ENCODE measurements around the gene LAYN. TPM values are rescaled to one million over a fixed set of nuclear protein-coding genes. Genes with fewer than 3 reads are reported as not detected.

The LAYN gene
- polyA plus RNA-seq, 1 of the 3 experiments (the other 2 are of a cell fraction) = 366 TPM

DNA sequence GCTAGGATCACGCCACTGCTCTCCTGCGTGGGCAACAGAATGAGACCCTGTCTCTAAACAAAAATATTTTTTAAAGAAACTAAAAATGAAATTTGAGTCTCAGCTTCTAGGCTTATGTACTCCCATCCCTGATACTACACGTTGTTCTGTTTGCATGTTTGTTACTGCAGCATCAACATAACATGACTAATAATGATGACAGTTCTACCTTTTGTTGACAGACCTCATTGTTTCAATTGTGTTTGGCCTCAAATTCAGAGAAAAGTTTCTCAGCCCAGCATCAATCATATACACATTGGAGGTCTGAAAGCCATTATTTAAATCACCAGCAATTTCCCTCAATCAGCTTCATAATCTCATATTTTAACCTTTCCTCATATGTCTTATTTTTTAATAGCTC lies 20.8 kb downstream of the LAYN start:
- Histone ChIP-seq H3K27me3 (ENCODE audit: insufficient read depth) (no peaks in the 10 kb centered on the region), H3K4me3 (ENCODE audit: low read depth in 2 of 2, low read length in 1 of 2) (no peak overlapping the region), H4K20me1 (ENCODE audit: insufficient read depth) (no peaks in the 10 kb centered on the region), H3K4me2 (0 out of 2 replicates have a peak overlapping the region, but pooled peaks have one; percentile 20), H2AFZ (ENCODE audit: low read depth) (no peak overlapping the region), H3K9ac (peak overlapping the region; percentile 41; the same call in 1 of the 2 replicates), H3K79me2 (ENCODE audit: insufficient read depth) (peaks cover 14% of the 10 kb centered on the region; the same call in 1 of the 2 replicates), H3K9me3 (no peaks in the 10 kb centered on the region), H3K9me2 (no peaks in the 10 kb centered on the region), H3F3A (replicated peaks; ENCODE audit: insufficient read depth) (peaks cover 88% of the 10 kb centered on the region), H3K27ac (ENCODE audit: low read depth in 2 of 2, low read length in 1 of 2) (peak overlapping the region; percentile 76 to 97; a peak in 3 of 4 replicates), H3K4me1 (ENCODE audit: control insufficient read depth in 1 of 2, insufficient read depth in 2 of 2, low read depth in 1 of 2, low read length in 1 of 2) (peaks cover 16 to 43% of the 10 kb centered on the region in 2 experiments), H3K36me3 (replicated peaks in 1 of 2; ENCODE audit: control insufficient read depth in 1 of 2, insufficient read depth in 2 of 2, low read length in 1 of 2) (peaks cover 26 to 55% of the 10 kb centered on the region in 2 experiments)
- DNase-seq = no peak
- TF ChIP-seq, protein P1, sequence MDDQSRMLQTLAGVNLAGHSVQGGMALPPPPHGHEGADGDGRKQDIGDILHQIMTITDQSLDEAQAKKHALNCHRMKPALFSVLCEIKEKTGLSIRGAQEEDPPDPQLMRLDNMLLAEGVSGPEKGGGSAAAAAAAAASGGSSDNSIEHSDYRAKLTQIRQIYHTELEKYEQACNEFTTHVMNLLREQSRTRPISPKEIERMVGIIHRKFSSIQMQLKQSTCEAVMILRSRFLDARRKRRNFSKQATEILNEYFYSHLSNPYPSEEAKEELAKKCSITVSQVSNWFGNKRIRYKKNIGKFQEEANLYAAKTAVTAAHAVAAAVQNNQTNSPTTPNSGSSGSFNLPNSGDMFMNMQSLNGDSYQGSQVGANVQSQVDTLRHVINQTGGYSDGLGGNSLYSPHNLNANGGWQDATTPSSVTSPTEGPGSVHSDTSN (IDR thresholded peaks at IDR 0.05) = peak; percentile 7; the same call in 1 of the 2 replicates
- TF ChIP-seq MXI1 (IDR thresholded peaks at IDR 0.05; ENCODE audit: low read depth, low read length) = no peak
- TF ChIP-seq EP300 (IDR thresholded peaks at IDR 0.05; ENCODE audit: borderline replicate concordance in 1 of 2, low read depth in 1 of 2, low read length in 1 of 2) = no peak
- TF ChIP-seq, protein P2, sequence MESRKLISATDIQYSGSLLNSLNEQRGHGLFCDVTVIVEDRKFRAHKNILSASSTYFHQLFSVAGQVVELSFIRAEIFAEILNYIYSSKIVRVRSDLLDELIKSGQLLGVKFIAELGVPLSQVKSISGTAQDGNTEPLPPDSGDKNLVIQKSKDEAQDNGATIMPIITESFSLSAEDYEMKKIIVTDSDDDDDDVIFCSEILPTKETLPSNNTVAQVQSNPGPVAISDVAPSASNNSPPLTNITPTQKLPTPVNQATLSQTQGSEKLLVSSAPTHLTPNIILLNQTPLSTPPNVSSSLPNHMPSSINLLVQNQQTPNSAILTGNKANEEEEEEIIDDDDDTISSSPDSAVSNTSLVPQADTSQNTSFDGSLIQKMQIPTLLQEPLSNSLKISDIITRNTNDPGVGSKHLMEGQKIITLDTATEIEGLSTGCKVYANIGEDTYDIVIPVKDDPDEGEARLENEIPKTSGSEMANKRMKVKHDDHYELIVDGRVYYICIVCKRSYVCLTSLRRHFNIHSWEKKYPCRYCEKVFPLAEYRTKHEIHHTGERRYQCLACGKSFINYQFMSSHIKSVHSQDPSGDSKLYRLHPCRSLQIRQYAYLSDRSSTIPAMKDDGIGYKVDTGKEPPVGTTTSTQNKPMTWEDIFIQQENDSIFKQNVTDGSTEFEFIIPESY (IDR thresholded peaks at IDR 0.05; ENCODE audit: borderline replicate concordance, low read depth) = no peak
- TF ChIP-seq GATA2 (CRISPR knock-in tag; IDR thresholded peaks at IDR 0.05) = no peak
- TF ChIP-seq MEF2A (IDR thresholded peaks at IDR 0.05; ENCODE audit: borderline replicate concordance, low read depth) = no peak
- 85% methylated on average over 3 of the region's 3 CpGs for WGBS (ENCODE audit: low lambda C conversion rate)
- POLR2A ChIA-PET = interaction anchor here (0.6 kb wide), 1 partner anchor 12 kb away, joined by 3 read pairs; no protein-coding TSS in a partner anchor
- CTCF ChIA-PET = interaction anchor here (1.0 to 3.3 kb wide), 8 partner anchors 9 to 281 kb away, joined by 3 to 8 read pairs (median 4); no protein-coding TSS in a partner anchor

DNA sequence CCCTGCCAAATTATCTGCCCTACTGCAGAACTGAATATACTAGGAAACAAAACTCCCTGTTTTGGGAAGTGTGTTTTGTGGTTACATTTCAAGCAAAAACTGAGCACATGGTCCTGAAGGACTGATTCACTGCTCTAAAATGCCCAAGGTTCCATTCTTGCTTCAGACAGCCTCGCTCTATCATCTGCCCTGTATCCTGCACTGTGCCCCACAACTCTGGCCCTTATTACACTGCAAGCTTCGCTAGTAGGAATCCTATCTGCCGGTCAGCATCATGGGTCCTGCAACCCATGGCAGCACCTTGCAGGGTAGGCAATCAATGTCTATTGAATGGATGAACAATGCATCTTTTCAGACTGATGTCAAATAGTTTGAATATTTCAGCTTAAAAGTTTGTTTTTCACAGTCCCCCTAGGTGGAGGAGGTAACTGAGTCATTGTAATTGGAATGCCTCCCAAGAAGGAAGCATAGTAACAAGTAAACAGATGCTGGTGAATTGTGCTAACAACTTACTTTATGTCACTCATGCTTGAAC lies 21.3 kb downstream of the LAYN start:
- H4K20me1 ChIP-seq (ENCODE audit: insufficient read depth) = no peaks in the 10 kb centered on the region
- H3K4me1 ChIP-seq (ENCODE audit: control insufficient read depth in 1 of 2, insufficient read depth in 2 of 2, low read depth in 1 of 2, low read length in 1 of 2) = peaks cover 16 to 38% of the 10 kb centered on the region in 2 experiments
- 0 out of 2 replicates have a peak overlapping the region, but pooled peaks have one; percentile 20 for H3K4me2 ChIP-seq
- WGBS (ENCODE audit: low lambda C conversion rate) = 32% methylated on average over 3 of the region's 3 CpGs
- no peaks in the 10 kb centered on the region for H3K27me3 ChIP-seq (ENCODE audit: insufficient read depth)
- H3K36me3 ChIP-seq (replicated peaks in 1 of 2; ENCODE audit: control insufficient read depth in 1 of 2, insufficient read depth in 2 of 2, low read length in 1 of 2) = peaks cover 23 to 51% of the 10 kb centered on the region in 2 experiments
- peaks cover 14% of the 10 kb centered on the region; the same call in 1 of the 2 replicates for H3K79me2 ChIP-seq (ENCODE audit: insufficient read depth)
- CTCF ChIA-PET = interaction anchor here (1.0 to 3.3 kb wide), 7 partner anchors 10 to 279 kb away, joined by 3 to 9 read pairs (median 7); no protein-coding TSS in a partner anchor
- H3K9ac ChIP-seq = peak overlapping the region; percentile 41; the same call in 1 of the 2 replicates
- peaks cover 83% of the 10 kb centered on the region for H3F3A ChIP-seq (replicated peaks; ENCODE audit: insufficient read depth)
- POLR2A ChIA-PET = interaction anchor here (0.6 kb wide), 1 partner anchor 13 kb away, joined by 3 read pairs; no protein-coding TSS in a partner anchor
- DNase-seq = no peak
- H3K4me3 ChIP-seq (ENCODE audit: low read depth in 2 of 2, low read length in 1 of 2) = no peak overlapping the region
- no peaks in the 10 kb centered on the region for H3K9me3 ChIP-seq
- H3K27ac ChIP-seq (ENCODE audit: low read depth in 2 of 2, low read length in 1 of 2) = peak overlapping the region; percentile 76 to 97; a peak in 3 of 4 replicates
- H2AFZ ChIP-seq (ENCODE audit: low read depth) = no peak overlapping the region
- H3K9me2 ChIP-seq = no peaks in the 10 kb centered on the region
- TF ChIP-seq FOSL2 (IDR thresholded peaks at IDR 0.05; ENCODE audit: borderline replicate concordance, low read depth) (peak; percentile 64; the same call in 1 of the 2 replicates), NFIC (IDR thresholded peaks at IDR 0.05; ENCODE audit: borderline replicate concordance) (peak; percentile 46), RCOR1 (IDR thresholded peaks at IDR 0.05; ENCODE audit: low read length) (no peak), CTCF (IDR thresholded peaks at IDR 0.05) (no peak), CHD2 (IDR thresholded peaks at IDR 0.05; ENCODE audit: low read length, partially characterized antibody) (no peak), SMC3 (IDR thresholded peaks at IDR 0.05; ENCODE audit: low read depth, low read length) (no peak), ELF1 (IDR thresholded peaks at IDR 0.05) (no peak), GABPA (IDR thresholded peaks at IDR 0.05; ENCODE audit: low read depth) (no peak), YY1 (IDR thresholded peaks at IDR 0.05; ENCODE audit: low read depth) (no peak), TAF1 (IDR thresholded peaks at IDR 0.05; ENCODE audit: borderline replicate concordance, low read depth, low read length) (no peak), JUND (IDR thresholded peaks at IDR 0.05) (peak; percentile 13; the same call in 1 of the 2 replicates), NRF1 (IDR thresholded peaks at IDR 0.05; ENCODE audit: low read depth, low read length) (no peak), SIN3A (IDR thresholded peaks at IDR 0.05; ENCODE audit: borderline replicate concordance, low read depth, low read length) (no peak; the same call in 1 of the 2 replicates), EZH2phosphoT487 (IDR thresholded peaks at IDR 0.05; ENCODE audit: borderline replicate concordance, low read depth) (no peak), POLR2AphosphoS5 (IDR thresholded peaks at IDR 0.05; ENCODE audit: low read depth, low read length) (peak; percentile 11; the same call in 1 of the 2 replicates), RFX5 (IDR thresholded peaks at IDR 0.05; ENCODE audit: low read length) (no peak), RAD21 (IDR thresholded peaks at IDR 0.05; ENCODE audit: low read length) (no peak), FOXM1 (IDR thresholded peaks at IDR 0.05; ENCODE audit: low read depth) (no peak), TCF12 (IDR thresholded peaks at IDR 0.05) (peak; percentile 54)
